Measurements from ENCODE around the gene ALG9. TPM values are rescaled to one million over a fixed set of nuclear protein-coding genes. Genes with fewer than 3 reads are reported as not detected.

Gene ALG9
- total and polyA plus RNA-seq, 2 of the 4 experiments (the other 2 are of a cell fraction) = 20.7 to 35.7 TPM

DNA sequence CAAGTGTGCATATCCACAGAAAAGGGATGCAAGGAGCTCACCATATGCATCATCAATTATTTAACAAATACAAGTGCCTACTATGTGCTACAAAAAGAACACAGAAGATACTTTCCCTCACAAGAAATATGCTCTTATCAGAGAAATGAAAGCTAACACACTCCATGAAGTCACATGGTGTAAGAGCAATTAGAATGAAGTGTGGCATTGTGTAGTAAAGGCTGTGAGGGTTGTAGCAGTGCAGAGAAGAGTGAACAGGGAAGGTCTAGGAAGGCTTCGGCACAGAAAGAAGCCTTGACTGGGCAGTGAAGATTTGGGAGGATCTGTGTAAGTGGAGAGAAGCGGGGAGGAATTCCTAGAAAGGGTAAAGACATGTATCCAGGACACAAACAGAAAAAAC is 127.7 kb downstream of the ALG9 start:
- CTCF ChIA-PET = no interaction called here
- dilution Hi-C loops (cut with HindIII; ENCODE audit: low sequenced_read_pairs, unreplicated experiment) (no loop called here), in situ Hi-C loops (cut with MboI; ENCODE audit: low sequenced_read_pairs) (no loop called here), intact Hi-C loops (cut with micrococcal nuclease) (no loop called here)
- DNase-seq = no peak
- no peak overlapping the region for H3K4me2 ChIP-seq (ENCODE audit: low read depth, low read length)
- no peaks in the 10 kb centered on the region for H4K20me1 ChIP-seq (ENCODE audit: insufficient read depth, low read length)
- H2BK120ac ChIP-seq (ENCODE audit: low read depth, low read length) = 0 out of 2 replicates have a peak overlapping the region, but pooled peaks have one; percentile 5
- no peak overlapping the region for H2BK15ac ChIP-seq (ENCODE audit: low read depth, low read length)
- no peak overlapping the region for H3K4me3 ChIP-seq (ENCODE audit: insufficient read depth, low read depth, low read length)
- peaks cover 34 to 48% of the 10 kb centered on the region in 2 experiments for H3K79me1 ChIP-seq (ENCODE audit: low read depth in 1 of 2, low read length in 2 of 2)
- POLR2A ChIA-PET (ENCODE audit: unreplicated experiment) = no interaction called here
- no peak overlapping the region for H2AK9ac ChIP-seq (replicated peaks; ENCODE audit: low read depth, low read length, poor library complexity)
- whole genome bisulfite sequencing, 2 experiments (ENCODE audit: extremely low coverage in 2 of 2, insufficient read length in 1 of 2) = 100% methylated on average over 2 of the region's 2 CpGs; no CpG with 5 or more reads in 1 of the 2 experiments
- no peak for ATAC-seq (ENCODE audit: low read depth)
- H3K4ac ChIP-seq (ENCODE audit: low read depth, low read length) = no peak overlapping the region
- H3K9me1 ChIP-seq (ENCODE audit: insufficient read depth, low read length) = peaks cover 16% of the 10 kb centered on the region
- H3K23ac ChIP-seq (ENCODE audit: low read depth, low read length) = peak overlapping the region; percentile 79; the same call in 1 of the 2 replicates
- no peak overlapping the region for H3K9ac ChIP-seq (ENCODE audit: low read depth, low read length)
- H2BK20ac ChIP-seq (ENCODE audit: low read depth, low read length) = 0 out of 2 replicates have a peak overlapping the region, but pooled peaks have one; percentile 21
- BruUV-seq (replicated peaks) = no TSS peak
- H3K27me3 ChIP-seq (ENCODE audit: control insufficient read depth, insufficient read depth, low read length) = no peaks in the 10 kb centered on the region
- H3K56ac ChIP-seq (ENCODE audit: extremely low read depth, insufficient read depth, low read length) = no peak overlapping the region
- H2AFZ ChIP-seq (replicated peaks; ENCODE audit: low read length, poor library complexity) = no peak overlapping the region
- peaks cover 26% of the 10 kb centered on the region for H3K36me3 ChIP-seq (ENCODE audit: control insufficient read depth, insufficient read depth, low read length)
- no peak for TF ChIP-seq SMC3 (IDR thresholded peaks at IDR 0.05; ENCODE audit: low read depth, low read length)
- no peak for TF ChIP-seq RCOR1 (IDR thresholded peaks at IDR 0.05; ENCODE audit: insufficient replicate concordance, low read length)
- TF ChIP-seq FOS (IDR thresholded peaks at IDR 0.05; ENCODE audit: low read depth, low read length) = no peak
- TF ChIP-seq, protein P1, sequence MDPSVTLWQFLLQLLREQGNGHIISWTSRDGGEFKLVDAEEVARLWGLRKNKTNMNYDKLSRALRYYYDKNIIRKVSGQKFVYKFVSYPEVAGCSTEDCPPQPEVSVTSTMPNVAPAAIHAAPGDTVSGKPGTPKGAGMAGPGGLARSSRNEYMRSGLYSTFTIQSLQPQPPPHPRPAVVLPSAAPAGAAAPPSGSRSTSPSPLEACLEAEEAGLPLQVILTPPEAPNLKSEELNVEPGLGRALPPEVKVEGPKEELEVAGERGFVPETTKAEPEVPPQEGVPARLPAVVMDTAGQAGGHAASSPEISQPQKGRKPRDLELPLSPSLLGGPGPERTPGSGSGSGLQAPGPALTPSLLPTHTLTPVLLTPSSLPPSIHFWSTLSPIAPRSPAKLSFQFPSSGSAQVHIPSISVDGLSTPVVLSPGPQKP (IDR thresholded peaks at IDR 0.05; ENCODE audit: borderline replicate concordance, low read depth, low read length) = no peak
- H2BK5ac ChIP-seq (ENCODE audit: low read depth, low read length, poor library complexity, severe bottlenecking) = peak overlapping the region; percentile 54
- peak overlapping the region; percentile 80; the same call in 1 of the 2 replicates for H3K14ac ChIP-seq (replicated peaks; ENCODE audit: low read depth, low read length)
- peaks cover 8% of the 10 kb centered on the region for H3K4me1 ChIP-seq (ENCODE audit: control insufficient read depth, insufficient read depth, low read length)
- peak overlapping the region; percentile 3; the same call in 1 of the 2 replicates for H3K27ac ChIP-seq (ENCODE audit: insufficient read depth, low read length)
- H2AK5ac ChIP-seq (ENCODE audit: low read depth, low read length) = peak overlapping the region; percentile 84; the same call in 1 of the 2 replicates
- H3K18ac ChIP-seq (ENCODE audit: low read depth, low read length) = no peak overlapping the region; the same call in 1 of the 2 replicates
- no peaks in the 10 kb centered on the region for H3K9me3 ChIP-seq (ENCODE audit: control insufficient read depth, insufficient read depth, low read length)
- no peak overlapping the region for H4K91ac ChIP-seq (ENCODE audit: insufficient read depth, low read depth, low read length)
- no peak overlapping the region for H4K5ac ChIP-seq (ENCODE audit: low read depth, low read length)
- 0 out of 4 replicates have a peak overlapping the region, but pooled peaks of 1 of the 2 experiments have one; percentile 88 for H4K8ac ChIP-seq (ENCODE audit: low read depth in 2 of 2, low read length in 2 of 2)
